Measurements from ENCODE around the gene SAMD4A.
A peak's percentile ranks its signal among the peaks of the same experiment; 100 is the strongest.

The SAMD4A gene

GRCh38 chr14:54716862-54717261 is 149.9 kb downstream of the SAMD4A start:
- TF ChIP-seq JUND (IDR thresholded peaks at IDR 0.05; ENCODE audit: low read depth), result no peak
- in situ Hi-C loops (cut with HindIII; ENCODE audit: low pct_unique_long_range_greater_than_20kb, low sequenced_read_pairs), result no loop called here
- no peak for DNase-seq (ENCODE audit: low read depth in 1 of 2, low spot score in 1 of 2)

GRCh38 chr14:54718046-54718445 is 151.1 kb downstream of the SAMD4A start:
- in situ Hi-C loops (cut with HindIII; ENCODE audit: low pct_unique_long_range_greater_than_20kb, low sequenced_read_pairs), result no loop called here
- no peak for DNase-seq (ENCODE audit: low read depth in 1 of 2, low spot score in 1 of 2)
- no peak for TF ChIP-seq JUND (IDR thresholded peaks at IDR 0.05; ENCODE audit: low read depth)

DNA sequence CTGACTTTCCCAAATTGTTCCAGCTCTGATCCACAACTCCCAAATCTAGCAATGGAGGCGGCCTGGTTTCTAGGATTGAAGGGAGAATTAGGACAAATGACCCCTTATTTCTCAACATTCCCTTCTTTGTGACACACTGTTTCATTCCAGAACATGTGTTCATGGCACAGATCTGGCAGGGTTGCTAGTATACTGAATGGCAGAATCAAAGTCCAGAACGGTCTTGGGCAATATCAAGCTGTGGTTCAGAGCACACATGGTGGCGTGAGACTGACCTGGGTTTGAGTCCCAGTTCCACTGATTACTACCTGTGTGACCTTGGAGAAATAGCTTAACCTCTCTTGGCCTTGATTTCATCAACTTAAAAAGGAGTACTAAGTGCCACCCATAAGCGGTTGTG is 152.5 kb downstream of the SAMD4A start:
- no peak for DNase-seq (ENCODE audit: low read depth in 1 of 2, low spot score in 1 of 2)
- TF ChIP-seq JUND (IDR thresholded peaks at IDR 0.05; ENCODE audit: low read depth), result no peak
- in situ Hi-C loops (cut with HindIII; ENCODE audit: low pct_unique_long_range_greater_than_20kb, low sequenced_read_pairs), result no loop called here

DNA sequence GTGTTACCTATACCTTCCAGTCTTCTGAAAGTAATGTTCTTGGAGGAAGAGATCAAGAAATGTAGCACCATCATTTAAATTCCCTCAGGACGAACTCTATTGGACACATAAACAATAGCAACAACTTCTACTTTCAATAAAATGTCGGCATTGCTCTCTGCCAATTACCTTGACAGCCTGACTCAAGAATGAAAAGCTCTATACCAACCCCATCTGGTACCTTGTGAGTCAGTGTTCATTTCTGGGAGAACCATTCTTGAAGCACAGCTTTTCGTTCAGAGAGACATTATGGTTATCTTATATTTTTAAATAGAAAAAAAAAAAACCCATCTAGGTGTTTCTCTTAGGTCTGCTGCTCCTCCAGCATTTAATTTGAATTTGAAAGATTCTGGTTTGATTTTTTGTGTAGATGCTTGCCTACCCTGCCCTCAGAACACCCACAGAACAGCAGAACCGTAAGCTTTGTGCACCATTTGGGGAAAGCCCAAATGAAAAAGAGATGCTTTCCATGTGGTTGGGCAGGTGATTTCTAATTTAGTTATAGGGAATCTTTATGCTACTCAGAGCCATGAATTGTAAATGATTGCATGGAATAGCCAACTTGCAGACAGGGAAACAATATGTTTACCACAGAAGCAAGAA is 156.0 kb downstream of the SAMD4A start:
- DNase-seq (ENCODE audit: low read depth in 1 of 2, low spot score in 1 of 2), result peak in 1 of 2 experiments; percentile 80

GRCh38 chr14:54724123-54724522 is 157.2 kb downstream of the SAMD4A start:
- DNase-seq (ENCODE audit: low read depth in 1 of 2, low spot score in 1 of 2), result no peak
- TF ChIP-seq JUND (IDR thresholded peaks at IDR 0.05; ENCODE audit: low read depth), result no peak
- in situ Hi-C loops (cut with HindIII; ENCODE audit: low pct_unique_long_range_greater_than_20kb, low sequenced_read_pairs), result no loop called here

More for the DNA sequence above, 156.0 kb downstream of the SAMD4A start:
- in situ Hi-C loops (cut with HindIII; ENCODE audit: low pct_unique_long_range_greater_than_20kb, low sequenced_read_pairs), result no loop called here
- no peak for TF ChIP-seq JUND (IDR thresholded peaks at IDR 0.05; ENCODE audit: low read depth)

DNA sequence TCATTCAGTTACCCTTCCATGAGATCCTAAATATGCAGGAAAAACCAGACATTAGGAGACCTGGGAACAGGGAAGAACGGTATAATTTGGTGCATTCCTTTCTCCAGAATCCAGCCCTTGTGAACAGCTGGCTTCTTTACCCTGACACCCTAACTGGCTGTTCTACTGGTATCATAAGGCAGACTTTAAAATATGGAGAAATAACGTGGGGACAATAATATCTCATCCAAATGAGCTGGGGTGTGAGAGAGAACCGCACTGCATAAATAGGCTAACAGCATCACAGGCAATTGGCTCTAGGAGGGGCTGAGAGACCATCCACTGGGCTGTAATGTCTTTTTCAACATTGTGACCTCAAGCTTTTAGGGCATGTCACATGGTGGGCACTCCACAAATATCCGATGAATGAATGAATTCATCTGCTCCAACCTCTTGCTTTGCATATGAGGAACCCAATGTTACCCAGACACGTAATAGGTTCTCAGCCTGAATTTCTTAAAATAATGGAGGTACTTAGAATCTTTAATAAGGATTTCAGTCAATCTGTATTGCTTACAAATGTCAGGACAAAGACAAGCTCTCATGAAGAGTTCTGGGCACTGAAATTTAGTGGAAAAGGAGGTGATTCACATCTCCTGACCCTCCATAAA is 157.9 kb downstream of the SAMD4A start:
- in situ Hi-C loops (cut with HindIII; ENCODE audit: low pct_unique_long_range_greater_than_20kb, low sequenced_read_pairs), result no loop called here
- DNase-seq (ENCODE audit: low read depth in 1 of 2, low spot score in 1 of 2), result no peak

DNA sequence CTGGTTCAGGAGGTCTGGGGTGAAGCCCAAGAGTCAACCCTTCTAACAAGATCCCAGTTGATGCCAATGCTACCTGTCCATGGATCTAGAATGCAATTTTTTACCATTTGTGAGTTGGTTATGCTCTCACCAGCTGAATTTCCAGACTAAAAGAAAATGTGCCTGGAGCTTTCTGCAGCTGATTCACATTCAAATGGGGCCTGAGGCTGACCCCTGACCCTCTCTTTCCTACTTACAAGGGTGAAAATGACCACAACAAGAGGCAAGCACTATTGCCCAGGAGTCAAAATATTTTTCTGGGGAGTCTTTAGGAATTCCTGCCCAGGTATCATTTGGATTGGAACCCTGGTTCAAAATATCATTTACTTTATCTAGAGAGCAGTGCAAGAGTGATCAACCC is 159.1 kb downstream of the SAMD4A start:
- TF ChIP-seq JUND (IDR thresholded peaks at IDR 0.05; ENCODE audit: low read depth), result no peak
- DNase-seq (ENCODE audit: low read depth in 1 of 2, low spot score in 1 of 2), result no peak
- in situ Hi-C loops (cut with HindIII; ENCODE audit: low pct_unique_long_range_greater_than_20kb, low sequenced_read_pairs), result no loop called here

More for the DNA sequence above, 157.9 kb downstream of the SAMD4A start:
- no peak for TF ChIP-seq JUND (IDR thresholded peaks at IDR 0.05; ENCODE audit: low read depth)

DNA sequence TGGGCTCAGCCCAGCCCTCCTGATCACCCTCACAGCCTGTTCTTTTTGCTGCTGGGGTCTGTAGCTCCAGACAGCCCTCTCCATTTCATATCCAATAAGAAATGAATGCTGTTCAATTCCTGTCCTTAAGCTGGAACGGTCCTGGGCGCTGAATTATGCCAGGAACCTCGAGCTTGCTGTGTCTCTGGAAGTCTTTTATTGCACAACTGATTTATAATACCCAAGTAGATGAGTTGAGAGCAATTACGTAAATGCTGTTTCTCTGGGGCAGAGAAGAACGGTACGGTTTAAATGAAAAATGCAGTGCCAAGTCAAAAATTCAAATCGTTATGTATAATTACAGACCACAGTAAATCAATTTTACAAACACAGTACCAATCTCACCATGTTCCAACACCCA is 161.0 kb downstream of the SAMD4A start:
- DNase-seq (ENCODE audit: low read depth in 1 of 2, low spot score in 1 of 2), result no peak
- in situ Hi-C loops (cut with HindIII; ENCODE audit: low pct_unique_long_range_greater_than_20kb, low sequenced_read_pairs), result no loop called here
- no peak for TF ChIP-seq JUND (IDR thresholded peaks at IDR 0.05; ENCODE audit: low read depth)

- TF ChIP-seq JUND (IDR thresholded peaks at IDR 0.05; ENCODE audit: low read depth), result no peak
Measured at GRCh38 chr14:54728700-54729527, 162.0 kb downstream of the SAMD4A start.

GRCh38 chr14:54730156-54730961 is 163.4 kb downstream of the SAMD4A start:
- in situ Hi-C loops (cut with HindIII; ENCODE audit: low pct_unique_long_range_greater_than_20kb, low sequenced_read_pairs), result no loop called here
- DNase-seq (ENCODE audit: low read depth in 1 of 2, low spot score in 1 of 2), result no peak
- TF ChIP-seq JUND (IDR thresholded peaks at IDR 0.05; ENCODE audit: low read depth), result no peak

More at GRCh38 chr14:54728700-54729527, 162.0 kb downstream of the SAMD4A start:
- no peak for DNase-seq (ENCODE audit: low read depth in 1 of 2, low spot score in 1 of 2)
- in situ Hi-C loops (cut with HindIII; ENCODE audit: low pct_unique_long_range_greater_than_20kb, low sequenced_read_pairs), result no loop called here

GRCh38 chr14:54734966-54735365 is 168.0 kb downstream of the SAMD4A start:
- DNase-seq (ENCODE audit: low read depth in 1 of 2, low spot score in 1 of 2), result no peak
- in situ Hi-C loops (cut with HindIII; ENCODE audit: low pct_unique_long_range_greater_than_20kb, low sequenced_read_pairs), result no loop called here
- TF ChIP-seq JUND (IDR thresholded peaks at IDR 0.05; ENCODE audit: low read depth), result no peak

DNA sequence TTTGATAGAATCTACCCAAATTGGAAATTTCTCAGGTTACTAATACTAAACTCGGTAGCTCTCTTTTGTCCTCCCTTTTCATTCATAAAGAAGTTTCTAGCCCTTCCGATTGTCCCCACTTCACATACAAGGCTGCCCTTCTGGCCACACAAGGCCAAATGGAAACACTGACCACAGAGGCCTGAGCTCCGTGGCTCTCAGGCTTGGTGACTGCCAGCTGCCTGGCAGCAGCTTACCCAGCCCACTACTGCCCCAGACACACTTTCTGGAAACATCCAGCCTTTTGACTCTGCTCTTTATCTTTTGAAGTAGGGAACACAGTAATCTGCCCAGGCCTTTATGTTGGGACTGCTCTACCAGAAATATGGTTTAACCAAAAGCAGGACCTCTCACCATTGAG is 168.5 kb downstream of the SAMD4A start:
- TF ChIP-seq JUND (IDR thresholded peaks at IDR 0.05; ENCODE audit: low read depth), result no peak
- no peak for DNase-seq (ENCODE audit: low read depth in 1 of 2, low spot score in 1 of 2)
- in situ Hi-C loops (cut with HindIII; ENCODE audit: low pct_unique_long_range_greater_than_20kb, low sequenced_read_pairs), result no loop called here

Data from T47D (cell line).